CD4-positive, alpha-beta T cell (primary cell): ENCODE measurements around the gene PLCB1. TPM values are rescaled to one million over a fixed set of nuclear protein-coding genes. Genes with fewer than 3 reads are reported as not detected.

Experiments
- ATAC-seq: fragments of 200-7000 bp; cut with Tn5 transposase; one replicate; pipeline ENCODE4 v1.10.0; 2022; ENCODE audit warnings: mild to moderate bottlenecking; ENCODE audit not compliant: poor library complexity
- CTCF ChIA-PET: fragments of 350-600 bp; sonication (Branson Sonifier 250); formaldehyde crosslinking; loops from one replicate; lab custom pipeline; 2021; ENCODE audit warnings: antibody characterized with exemption, inconsistent platforms; lab: Charles Lee
- POLR2A ChIA-PET: fragments of 350-600 bp; sonication (Branson Sonifier 250); formaldehyde crosslinking; loops from one replicate; lab custom pipeline; 2021; ENCODE audit warnings: antibody characterized with exemption, inconsistent platforms; lab: Charles Lee
- DNase-seq, 14 experiments: peaks; one replicate each; pipeline ENCODE4 v3.0.0-alpha.2; 2013 to 2020; ENCODE audit warnings: mixed read lengths in 2 of 14
- H3K27ac ChIP-seq, 2 donors: one replicate each; pipeline versions ENCODE4 v1.5.1 to v1.7.0; 2013; ENCODE audit warnings: low read length in 2 of 2, low read depth in 1 of 2, mild to moderate bottlenecking in 1 of 2
- H3K27me3 ChIP-seq, 2 experiments: 1 replicate in 1 of 2; 2 replicates in 1 of 2; pipeline versions ENCODE4 v1.6.1 to v1.7.0; 2013; ENCODE audit warnings: low read length in 2 of 2, control low read depth in 1 of 2, mild to moderate bottlenecking in 1 of 2, moderate library complexity in 1 of 2; ENCODE audit not compliant: insufficient read depth in 2 of 2, control insufficient read depth in 1 of 2
- H3K36me3 ChIP-seq: one replicate; pipeline ENCODE4 v1.6.1; 2013; ENCODE audit warnings: low read length, control low read depth; ENCODE audit not compliant: insufficient read depth
- H3K4me1 ChIP-seq: one replicate; pipeline ENCODE4 v1.6.1; 2013; ENCODE audit warnings: low read length, control low read depth; ENCODE audit not compliant: insufficient read depth
- H3K4me3 ChIP-seq: one replicate; pipeline ENCODE4 v1.5.1; 2013; ENCODE audit warnings: mild to moderate bottlenecking, low read length, moderate library complexity
- H3K9me3 ChIP-seq, 2 experiments: 1 replicate in 1 of 2; 2 replicates in 1 of 2; pipeline versions ENCODE4 v1.6.1 to v1.7.0; 2013; ENCODE audit warnings: low read length in 2 of 2, mild to moderate bottlenecking in 2 of 2, control low read depth in 1 of 2, moderate library complexity in 1 of 2; ENCODE audit not compliant: control insufficient read depth in 1 of 2, insufficient read depth in 1 of 2
- H3K27ac Mint-ChIP-seq: one replicate; pipeline ENCODE4 v1.8.0; 2020; ENCODE audit warnings: mixed read lengths
- H3K27me3 Mint-ChIP-seq: one replicate; pipeline ENCODE4 v1.8.0; 2021; ENCODE audit warnings: mixed read lengths
- H3K36me3 Mint-ChIP-seq: one replicate; pipeline ENCODE4 v1.8.0; 2021; ENCODE audit warnings: low read depth, mixed read lengths
- H3K4me1 Mint-ChIP-seq: one replicate; pipeline ENCODE4 v1.8.0; 2021; ENCODE audit warnings: low read depth, mixed read lengths
- H3K4me3 Mint-ChIP-seq: one replicate; pipeline ENCODE4 v1.8.0; 2020; ENCODE audit warnings: mild to moderate bottlenecking, mixed read lengths
- H3K9me3 Mint-ChIP-seq: one replicate; pipeline ENCODE4 v1.8.0; 2020; ENCODE audit warnings: mixed read lengths
- CTCF ChIP-seq: fragments of 200-600 bp; IDR thresholded peaks from one replicate; pipeline ENCODE4 v1.8.0; 2022; ENCODE audit warnings: antibody characterized with exemption, mild to moderate bottlenecking
- intact Hi-C, 2 experiments: fragments of 100-400 bp; cut with DNase I in 1 of 2; cut with micrococcal nuclease in 1 of 2; formaldehyde crosslinking; loops; one replicate each; pipeline versions ENCODE4 v1.15.1 to v1.9.0; 2023 to 2025; cut with DNase I, micrococcal nuclease
- total RNA-seq, 174 experiments: library from RNA in 2 of 174; stranded (reverse) in 2 of 174; gene quantifications; one replicate each; pipeline ENCODE4 v1.2.3 and lab custom pipeline; 2021 to 2026

PLCB1 gene
- total RNA-seq, 2 experiments from 2014 or later: 3.8 to 5.6 TPM

DNA sequence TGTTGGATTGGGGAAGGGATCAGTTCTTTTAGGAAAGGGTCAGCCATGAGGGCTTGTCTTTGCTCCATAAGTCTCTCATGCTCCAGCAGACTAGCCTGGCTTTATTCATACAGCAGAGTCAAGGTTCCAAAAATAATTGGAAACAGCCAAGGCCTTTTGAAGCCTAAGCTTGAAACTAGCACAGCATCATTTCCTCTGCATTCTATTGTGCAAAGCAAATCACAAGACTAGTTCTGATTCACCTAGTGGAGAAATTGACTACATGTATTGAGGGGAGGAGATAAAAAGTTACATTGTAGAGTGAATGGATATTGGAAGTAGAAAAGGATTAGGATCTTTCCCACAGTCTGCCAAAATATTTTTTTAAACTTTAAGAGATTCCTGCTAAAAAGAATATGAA is 777.5 kb downstream of the PLCB1 start:
- ATAC-seq (no peak), DNase-seq (no peak)
- no peaks in the 10 kb centered on the region for H3K27me3 ChIP-seq
- H3K4me3 Mint-ChIP-seq: no peak overlapping the region
- H3K4me3 ChIP-seq: no peak overlapping the region
- no peaks in the 10 kb centered on the region for H3K9me3 Mint-ChIP-seq
- H3K4me1 Mint-ChIP-seq: no peaks in the 10 kb centered on the region
- no peaks in the 10 kb centered on the region for H3K36me3 Mint-ChIP-seq
- H3K9me3 ChIP-seq: no peaks in the 10 kb centered on the region
- H3K27ac ChIP-seq: no peak overlapping the region
- H3K4me1 ChIP-seq: no peaks in the 10 kb centered on the region
- H3K27ac Mint-ChIP-seq: no peak overlapping the region
- ChIA-PET CTCF (no interaction called here), POLR2A (no interaction called here)
- TF ChIP-seq CTCF: no peak
- intact Hi-C loops: no loop called here
- no peaks in the 10 kb centered on the region for H3K27me3 Mint-ChIP-seq
- H3K36me3 ChIP-seq: no peaks in the 10 kb centered on the region

- Mint-ChIP-seq H3K27ac (no peak overlapping the region), H3K27me3 (no peaks in the 10 kb centered on the region), H3K36me3 (no peaks in the 10 kb centered on the region), H3K4me3 (no peak overlapping the region), H3K9me3 (peaks cover 7% of the 10 kb centered on the region), H3K4me1 (no peaks in the 10 kb centered on the region)
- CTCF ChIA-PET: no interaction called here
- POLR2A ChIA-PET: no interaction called here
- DNase-seq (no peak), ATAC-seq (no peak)
- Histone ChIP-seq H3K36me3 (no peaks in the 10 kb centered on the region), H3K27ac (no peak overlapping the region), H3K4me3 (no peak overlapping the region), H3K9me3 (no peaks in the 10 kb centered on the region), H3K4me1 (no peaks in the 10 kb centered on the region), H3K27me3 (no peaks in the 10 kb centered on the region)
- intact Hi-C loops: no loop called here
- TF ChIP-seq CTCF: no peak
These were observed 780.0 kb downstream of the PLCB1 start for GRCh38 chr20:8912096-8912495.

DNA sequence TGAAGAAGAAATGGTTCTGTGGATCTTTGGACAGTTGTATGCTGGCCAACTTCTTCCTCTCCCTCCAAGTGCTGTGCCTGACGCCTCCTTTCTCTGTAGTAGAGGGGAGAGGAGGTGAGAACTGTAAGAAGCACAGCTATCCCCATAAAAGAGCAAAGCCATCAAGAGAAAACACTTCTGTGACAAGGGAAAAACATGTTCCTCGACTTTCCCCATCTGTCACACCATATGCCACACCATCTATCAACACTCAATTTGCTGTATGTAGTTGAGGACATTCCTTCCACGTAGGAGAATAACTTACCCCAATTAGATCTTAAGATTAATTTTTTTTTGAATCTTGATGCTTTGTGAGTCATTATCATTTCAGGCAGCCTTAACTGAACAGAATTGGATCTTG is 780.7 kb downstream of the PLCB1 start:
- Mint-ChIP-seq H3K9me3 (peaks cover 7% of the 10 kb centered on the region), H3K4me1 (no peaks in the 10 kb centered on the region), H3K27ac (no peak overlapping the region), H3K36me3 (no peaks in the 10 kb centered on the region), H3K4me3 (no peak overlapping the region), H3K27me3 (no peaks in the 10 kb centered on the region)
- no peaks in the 10 kb centered on the region for H3K4me1 ChIP-seq
- no peaks in the 10 kb centered on the region for H3K36me3 ChIP-seq
- ATAC-seq (no peak), DNase-seq (no peak)
- no peaks in the 10 kb centered on the region for H3K27me3 ChIP-seq
- no peak overlapping the region for H3K4me3 ChIP-seq
- POLR2A ChIA-PET: no interaction called here
- CTCF ChIA-PET: no interaction called here
- H3K9me3 ChIP-seq: no peaks in the 10 kb centered on the region
- intact Hi-C loops: no loop called here
- H3K27ac ChIP-seq: no peak overlapping the region
- no peak for TF ChIP-seq CTCF
